Spinal cord (tissue), 10 donors: Measurements from ENCODE around the gene ACOXL. TPM values are rescaled to one million over a fixed set of nuclear protein-coding genes. Genes with fewer than 3 reads are reported as not detected.

Source experiments
- DNase-seq, 6 donors: peaks; one replicate each; pipeline versions ENCODE4 v3.0.0 to v3.0.0-alpha.2; 2013 to 2015; ENCODE audit warnings: low spot score in 6 of 6, low read depth in 4 of 6
- H3K27ac ChIP-seq: one replicate; pipeline ENCODE4 v1.5.1; 2013; ENCODE audit warnings: low read depth, low read length, control low read depth
- H3K27me3 ChIP-seq: one replicate; pipeline ENCODE4 v1.6.1; 2013; ENCODE audit warnings: low read length; ENCODE audit not compliant: control insufficient read depth, insufficient read depth
- H3K36me3 ChIP-seq: one replicate; pipeline ENCODE4 v1.6.1; 2013; ENCODE audit warnings: low read length; ENCODE audit not compliant: control insufficient read depth, insufficient read depth
- H3K4me1 ChIP-seq: one replicate; pipeline ENCODE4 v1.6.1; 2013; ENCODE audit warnings: low read length; ENCODE audit not compliant: control insufficient read depth, insufficient read depth
- H3K4me3 ChIP-seq: one replicate; pipeline ENCODE4 v1.5.1; 2013; ENCODE audit warnings: low read depth, low read length, control low read depth
- H3K9me3 ChIP-seq: one replicate; pipeline ENCODE4 v1.6.1; 2013; ENCODE audit warnings: low read length; ENCODE audit not compliant: control insufficient read depth, insufficient read depth
- WGBS: methylation state at CpG from one replicate; pipeline ENCODE4 v1.1.5; 2013; ENCODE audit warnings: missing lambda C conversion rate; ENCODE audit not compliant: insufficient coverage; 5-methylcytosine and 5-hydroxymethylcytosine counted together
- polyA plus RNA-seq, 2 donors: library from polyadenylated mRNA; unstranded; fragments of 120-200 nt; gene quantifications; one replicate each; pipeline ENCODE4 v1.2.1, GENCODE V29; 2013; ENCODE audit not compliant: insufficient read length in 2 of 2
- total RNA-seq, 2 donors: library from RNA; depleted of rRNA in 1 of 2; stranded (reverse); fragments of 120-200 nt in 1 of 2; fragments of >200 nt in 1 of 2; gene quantifications; one replicate each; pipeline versions ENCODE4 v1.2.3 to v1.2.4, GENCODE V29; 2013 to 2014
- donor health status: healthy.

ACOXL gene
- total and polyA plus RNA-seq, 4 donors = 0.06 to 0.45 (median 0.26) TPM

DNA sequence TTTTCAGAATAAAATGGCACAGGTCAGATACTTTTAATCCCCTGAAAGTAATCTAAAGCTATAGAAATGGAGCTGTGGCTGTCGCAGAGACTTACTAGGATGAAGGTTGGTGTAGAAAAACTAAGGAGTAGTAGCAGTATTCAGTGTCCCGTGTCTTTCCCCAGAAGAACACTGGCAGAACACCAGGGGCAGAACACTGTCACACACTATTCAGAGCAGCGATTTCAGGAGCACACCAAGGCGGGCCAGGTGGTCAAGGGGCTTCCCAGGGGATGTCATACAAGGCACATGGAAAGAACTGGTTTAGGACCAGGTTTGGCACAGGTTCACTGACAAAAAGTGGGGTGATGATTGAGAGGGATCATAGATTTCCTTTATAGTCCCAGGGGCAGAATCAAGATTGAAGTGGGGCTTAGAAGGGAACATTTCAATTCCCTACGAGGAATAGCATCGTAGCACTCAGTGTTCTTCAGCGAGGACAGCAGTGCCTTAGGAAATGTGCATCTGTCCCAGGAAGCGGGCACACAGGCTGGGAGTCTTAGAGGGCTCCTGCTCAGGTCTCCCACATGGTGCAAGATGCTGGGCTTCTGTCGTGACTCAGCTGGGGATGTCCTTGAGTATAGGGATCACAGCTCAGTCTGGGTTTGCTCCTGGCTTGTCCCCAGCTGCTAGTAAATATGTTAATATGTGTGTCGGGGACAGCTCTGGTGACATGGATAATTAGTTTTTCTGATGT lies 410.9 kb downstream of the ACOXL start:
- no peak for DNase-seq
- no peak overlapping the region for H3K27ac ChIP-seq
- no peaks in the 10 kb centered on the region for H3K9me3 ChIP-seq
- no peak overlapping the region for H3K4me3 ChIP-seq
- H3K4me1 ChIP-seq = peaks cover 3% of the 10 kb centered on the region
- H3K36me3 ChIP-seq = no peaks in the 10 kb centered on the region
- 81% methylated on average over 7 of the region's 10 CpGs for WGBS
- H3K27me3 ChIP-seq = no peaks in the 10 kb centered on the region

DNA sequence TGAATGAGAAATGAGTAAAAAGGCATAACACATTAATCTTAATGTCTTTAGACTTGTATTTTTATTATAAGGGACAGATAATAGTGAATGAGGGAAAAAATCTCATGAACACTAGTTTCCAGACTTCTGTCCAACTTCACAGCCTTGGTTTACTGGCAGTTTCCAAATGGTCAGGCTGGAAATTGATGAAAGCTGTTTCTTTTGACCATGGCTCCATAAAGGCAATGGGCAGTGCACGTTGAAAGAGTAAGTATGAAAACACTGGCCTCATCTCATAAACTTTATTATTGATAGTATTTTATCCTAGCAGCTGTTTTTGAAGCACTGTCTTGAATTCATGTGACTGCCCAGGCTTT lies 411.4 kb downstream of the ACOXL start:
- H3K4me1 ChIP-seq = no peaks in the 10 kb centered on the region

DNA sequence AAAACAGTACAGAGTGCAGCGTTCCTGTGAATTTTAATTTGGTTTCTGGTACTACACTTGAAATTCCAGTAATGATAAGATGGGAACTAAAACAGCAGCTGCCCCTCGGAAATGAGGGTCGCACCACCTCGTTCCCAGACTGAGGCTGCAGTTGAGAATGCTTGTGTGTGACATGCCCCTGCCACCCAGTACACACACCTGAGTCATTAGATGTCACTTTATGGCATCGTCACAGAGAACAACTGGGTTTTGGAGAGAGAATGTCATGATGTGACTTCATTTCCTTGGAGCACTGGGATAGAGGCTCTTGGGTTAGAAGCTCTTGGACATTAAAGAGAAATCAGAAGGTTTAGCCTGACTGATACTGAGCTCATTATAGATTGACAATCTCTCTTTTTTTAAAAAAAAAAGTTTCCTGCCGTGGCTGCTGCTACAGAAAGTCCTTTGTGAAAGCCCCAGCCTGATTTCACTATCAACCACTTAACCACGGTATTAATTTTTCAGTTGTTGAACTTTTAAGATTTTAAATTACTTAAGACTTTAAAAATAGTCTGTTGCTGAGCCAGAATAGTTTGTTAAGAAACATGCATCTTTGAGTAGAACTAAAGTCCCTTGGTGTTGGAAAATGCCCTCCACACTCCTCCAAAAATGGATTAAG lies 412.9 kb downstream of the ACOXL start:
- no peaks in the 10 kb centered on the region for H3K36me3 ChIP-seq
- WGBS = 79% methylated on average over 5 of the region's 7 CpGs
- H3K4me3 ChIP-seq = no peak overlapping the region
- DNase-seq = no peak
- H3K4me1 ChIP-seq = no peaks in the 10 kb centered on the region
- no peaks in the 10 kb centered on the region for H3K9me3 ChIP-seq
- no peak overlapping the region for H3K27ac ChIP-seq
- no peaks in the 10 kb centered on the region for H3K27me3 ChIP-seq

More for the DNA sequence above, 411.4 kb downstream of the ACOXL start:
- no CpG with 5 or more reads among the region's 1 CpG for WGBS
- Histone ChIP-seq H3K36me3 (no peaks in the 10 kb centered on the region), H3K4me3 (no peak overlapping the region), H3K27ac (no peak overlapping the region), H3K9me3 (no peaks in the 10 kb centered on the region), H3K27me3 (no peaks in the 10 kb centered on the region)
- DNase-seq = no peak

DNA sequence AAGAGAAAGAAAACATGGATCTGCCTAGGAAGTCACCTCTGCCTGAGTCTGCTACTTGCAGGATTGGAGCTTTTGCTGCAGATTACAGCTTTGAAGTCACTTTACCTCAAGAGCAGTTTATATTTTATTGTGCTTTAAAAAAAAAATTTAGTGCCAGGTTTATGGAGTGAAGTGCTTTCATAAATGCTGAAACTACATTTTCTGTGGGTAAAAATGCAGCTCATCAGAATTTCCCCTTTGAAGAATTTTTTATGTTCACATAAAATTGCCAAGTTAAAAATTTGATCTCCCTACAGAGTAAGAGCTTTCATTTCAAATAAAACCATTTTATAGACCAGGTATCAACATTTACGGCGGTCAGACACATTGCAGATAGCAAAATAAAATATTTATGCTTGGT lies 413.6 kb downstream of the ACOXL start:
- Histone ChIP-seq H3K4me3 (no peak overlapping the region), H3K36me3 (peaks cover 3% of the 10 kb centered on the region), H3K27ac (no peak overlapping the region), H3K4me1 (no peaks in the 10 kb centered on the region), H3K27me3 (no peaks in the 10 kb centered on the region), H3K9me3 (no peaks in the 10 kb centered on the region)
- no CpG with 5 or more reads among the region's 2 CpGs for WGBS
- DNase-seq = no peak

DNA sequence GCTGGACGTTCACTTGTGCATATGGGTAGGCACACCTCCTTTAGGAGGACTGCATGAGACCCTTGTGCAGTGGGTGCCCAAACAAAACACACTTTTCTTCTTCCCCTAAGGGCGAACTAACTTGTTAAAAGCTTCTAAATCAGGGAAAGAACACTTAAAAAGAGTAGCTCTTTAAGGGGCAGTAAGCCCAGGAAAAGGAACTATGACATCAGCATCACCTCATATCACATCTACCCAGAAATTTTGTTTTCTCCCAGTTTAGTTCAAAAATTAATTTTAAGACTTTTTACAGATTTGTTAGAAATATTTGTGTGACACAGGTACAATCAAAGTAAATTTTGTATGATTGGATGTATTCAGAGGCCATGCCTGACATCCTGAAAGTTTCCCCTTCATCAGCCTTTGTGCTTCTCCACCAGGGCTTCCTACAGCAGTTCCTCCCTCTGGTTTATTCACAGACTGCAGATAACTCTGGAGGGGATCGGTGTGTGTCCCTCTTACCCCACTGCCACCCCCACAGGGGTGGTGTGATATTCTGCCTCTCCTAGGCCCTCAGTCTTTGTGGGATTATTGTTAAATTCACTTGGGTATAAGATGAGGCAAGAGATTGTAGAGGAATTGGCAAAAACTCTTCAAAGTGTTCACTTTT lies 416.0 kb downstream of the ACOXL start:
- Histone ChIP-seq H3K27me3 (no peaks in the 10 kb centered on the region), H3K4me3 (no peak overlapping the region), H3K4me1 (no peaks in the 10 kb centered on the region), H3K9me3 (no peaks in the 10 kb centered on the region), H3K27ac (no peak overlapping the region), H3K36me3 (peaks cover 9% of the 10 kb centered on the region)
- 100% methylated on average over 1 of the region's 3 CpGs for WGBS
- DNase-seq = no peak

DNA sequence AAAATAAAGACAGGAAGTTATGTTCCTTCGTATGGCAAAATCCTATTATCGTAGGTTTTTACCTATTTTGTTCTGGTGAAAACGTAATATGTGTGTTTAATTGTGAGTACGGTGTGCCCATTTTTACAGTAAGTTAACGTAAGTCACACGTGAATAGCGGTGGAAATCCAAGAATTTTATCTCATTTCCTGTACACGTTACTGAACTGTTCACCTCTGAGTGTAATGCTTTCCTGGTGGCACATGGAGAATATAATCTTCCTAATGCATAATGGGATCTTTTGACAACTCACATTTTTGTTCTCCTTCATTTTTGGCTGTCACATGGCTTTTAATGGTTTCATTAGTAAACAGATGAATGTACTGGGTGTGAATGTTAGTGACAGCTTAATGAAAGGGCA lies 416.6 kb downstream of the ACOXL start:
- H3K4me1 ChIP-seq = no peaks in the 10 kb centered on the region
- no peaks in the 10 kb centered on the region for H3K9me3 ChIP-seq
- no peak for DNase-seq
- H3K27me3 ChIP-seq = no peaks in the 10 kb centered on the region
- H3K36me3 ChIP-seq = peaks cover 9% of the 10 kb centered on the region
- WGBS = 98% methylated on average over 5 of the region's 8 CpGs
- no peak overlapping the region for H3K27ac ChIP-seq
- no peak overlapping the region for H3K4me3 ChIP-seq

DNA sequence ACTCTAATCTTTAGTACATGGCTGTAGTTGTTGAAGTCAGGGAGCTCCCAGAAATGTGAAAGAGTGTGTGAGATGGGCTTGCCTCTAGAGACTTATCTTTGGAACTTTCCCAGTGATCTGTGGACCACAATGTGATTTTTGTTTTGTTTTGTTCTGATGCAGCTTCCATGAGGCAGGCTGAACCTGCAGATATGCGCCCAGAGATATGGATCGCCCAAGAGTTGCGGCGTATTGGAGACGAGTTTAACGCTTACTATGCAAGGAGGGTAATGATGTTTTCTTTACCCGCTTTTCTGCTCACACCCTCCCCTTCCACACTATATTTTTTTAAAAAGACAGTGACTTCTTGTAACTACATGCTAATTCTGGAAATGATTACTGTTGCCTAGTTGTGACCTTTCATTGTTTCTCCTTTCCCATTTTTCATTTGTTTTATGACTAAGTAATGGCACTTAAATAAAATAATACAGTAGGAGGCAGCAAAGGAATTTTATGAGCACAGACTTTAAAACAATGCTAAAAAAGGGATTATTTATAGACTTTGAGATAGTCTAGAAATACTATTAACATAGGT lies 417.6 kb downstream of the ACOXL start:
- DNase-seq = no peak
- peaks cover 9% of the 10 kb centered on the region for H3K36me3 ChIP-seq
- H3K27ac ChIP-seq = no peak overlapping the region
- no peaks in the 10 kb centered on the region for H3K4me1 ChIP-seq
- H3K27me3 ChIP-seq = no peaks in the 10 kb centered on the region
- H3K9me3 ChIP-seq = no peaks in the 10 kb centered on the region
- WGBS = no CpG with 5 or more reads among the region's 7 CpGs
- no peak overlapping the region for H3K4me3 ChIP-seq

DNA sequence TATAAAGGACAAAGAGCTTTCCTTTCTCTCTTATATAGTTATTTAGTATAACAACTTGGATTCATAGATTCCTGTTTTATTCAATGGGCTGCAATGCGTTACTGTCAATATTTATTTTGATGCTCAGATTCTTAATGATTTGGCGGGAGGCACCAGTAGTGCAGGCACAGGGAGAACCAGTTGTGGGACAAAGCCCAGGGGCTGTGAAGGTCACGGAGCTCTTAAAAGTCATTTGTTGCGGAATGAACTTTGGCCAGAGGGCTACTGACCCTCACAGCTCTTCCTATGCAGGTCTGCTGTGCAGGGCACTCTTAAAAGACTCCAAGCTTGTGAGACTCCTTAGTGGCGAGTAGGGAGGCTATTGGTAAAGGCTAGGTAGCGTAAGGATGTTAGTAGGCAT lies 422.4 kb downstream of the ACOXL start:
- peaks cover 9% of the 10 kb centered on the region for H3K36me3 ChIP-seq

DNA sequence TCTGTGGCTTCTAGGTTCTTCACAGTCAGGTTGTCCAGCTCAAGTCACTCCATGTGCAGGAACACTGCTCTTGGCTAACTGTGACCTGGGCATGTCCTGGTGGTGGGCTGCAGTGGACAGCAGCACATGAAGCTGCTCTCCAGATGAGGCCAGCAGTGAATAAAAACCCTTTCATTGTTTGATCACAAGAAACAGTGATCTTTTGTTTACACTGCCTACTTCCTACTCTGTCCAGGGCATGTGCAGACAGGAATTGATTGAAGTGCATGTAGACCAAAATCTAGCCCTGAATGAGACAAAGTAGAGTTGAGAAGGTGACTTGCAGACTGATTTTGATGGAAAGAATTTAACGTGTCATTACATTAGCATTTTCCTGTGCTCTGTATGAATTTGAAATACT lies 423.2 kb downstream of the ACOXL start:
- H3K36me3 ChIP-seq = peaks cover 9% of the 10 kb centered on the region
- no peak for DNase-seq
- no peaks in the 10 kb centered on the region for H3K9me3 ChIP-seq
- no peaks in the 10 kb centered on the region for H3K27me3 ChIP-seq
- H3K27ac ChIP-seq = no peak overlapping the region
- H3K4me1 ChIP-seq = peaks cover 22% of the 10 kb centered on the region
- H3K4me3 ChIP-seq = no peak overlapping the region
- no CpG with 5 or more reads among the region's 1 CpG for WGBS

More for the DNA sequence above, 422.4 kb downstream of the ACOXL start:
- Histone ChIP-seq H3K27ac (no peak overlapping the region), H3K9me3 (no peaks in the 10 kb centered on the region), H3K4me3 (no peak overlapping the region), H3K27me3 (no peaks in the 10 kb centered on the region), H3K4me1 (peaks cover 15% of the 10 kb centered on the region)
- DNase-seq = no peak
- WGBS = 84% methylated on average over 6 of the region's 6 CpGs
